GM23248 (cell line): ENCODE measurements around the gene SLC19A2.

Experiments
- EZH2 ChIP-seq: fragments of 200-600 bp; sonication (generic); IDR thresholded peaks from 2 replicates; pipeline ENCODE4 v1.6.1; 2018; ENCODE audit warnings: antibody characterized with exemption, mild to moderate bottlenecking; ENCODE audit not compliant: insufficient read depth, poor library complexity, severe bottlenecking
- EZH2phosphoT487 ChIP-seq: fragments of 200-600 bp; sonication (generic); IDR thresholded peaks from 2 replicates; pipeline ENCODE4 v1.6.1; 2018; ENCODE audit warnings: antibody characterized with exemption, moderate library complexity, mild to moderate bottlenecking, low read depth; ENCODE audit not compliant: insufficient read depth

DNA sequence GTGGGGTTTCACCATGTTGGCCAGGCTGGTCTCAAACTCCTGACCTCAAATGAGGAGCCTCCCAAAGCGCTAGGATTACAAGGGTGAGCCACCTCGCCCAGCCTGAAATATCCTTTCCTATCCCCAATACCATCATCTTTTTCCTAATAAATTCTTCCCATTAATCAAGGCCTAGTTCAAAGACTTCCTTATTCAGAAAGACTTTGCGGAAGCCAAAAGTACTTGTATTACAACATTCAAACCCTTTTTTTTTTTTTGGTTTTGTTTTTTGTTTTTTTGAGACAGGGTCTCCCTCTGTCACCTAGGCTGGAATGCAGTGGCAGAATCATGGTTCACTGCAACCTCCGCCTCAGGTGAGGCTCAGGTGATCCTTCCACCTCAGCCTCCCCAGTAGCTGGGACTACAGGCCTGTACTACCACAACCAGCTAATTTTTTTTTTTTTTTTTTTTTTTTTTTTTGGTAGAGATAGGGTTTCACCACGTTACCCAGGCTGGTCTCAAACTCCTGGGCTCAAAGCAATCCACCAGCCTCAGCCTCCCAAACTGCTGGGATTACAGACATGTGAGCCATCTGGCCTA lies 7.6 kb downstream of the SLC19A2 start:
- TF ChIP-seq EZH2 (no peak), EZH2phosphoT487 (no peak)
